GM21360 (cell line): ENCODE results near the gene CYSLTR2.
"Not testable (repeated sequence)": the region's sequence is repeated elsewhere in the genome, so short reads cannot be mapped to it uniquely, and the experiment has no call there.

Source experiments
- ATAC-seq: cut with Tn5 transposase; IDR thresholded peaks from one replicate; pipeline ENCODE4 v1.9.1; 2021; ENCODE audit warnings: mild to moderate bottlenecking, moderate library complexity; ENCODE audit not compliant: unreplicated experiment

Gene CYSLTR2

DNA sequence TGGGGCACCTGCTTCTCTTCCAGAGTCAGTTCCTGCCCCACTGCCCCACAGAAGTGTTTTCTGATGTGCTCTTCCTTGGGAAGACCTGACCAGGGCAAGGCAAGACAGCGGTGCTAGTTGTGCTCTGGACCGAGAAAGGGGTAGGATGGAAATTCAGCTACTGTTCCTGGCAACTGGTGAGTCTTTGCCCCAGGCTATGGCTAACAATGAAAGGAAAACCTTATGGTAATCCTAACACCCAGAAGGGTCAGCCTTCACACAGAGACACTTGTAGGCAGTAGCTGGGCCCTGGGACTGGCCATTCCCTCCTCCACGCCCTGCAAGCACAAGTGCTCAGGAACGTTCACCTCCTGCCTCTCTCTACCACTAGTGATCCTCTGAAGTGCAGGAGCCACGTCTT, 9.6 kb upstream of the CYSLTR2 start:
- no peak for ATAC-seq

DNA sequence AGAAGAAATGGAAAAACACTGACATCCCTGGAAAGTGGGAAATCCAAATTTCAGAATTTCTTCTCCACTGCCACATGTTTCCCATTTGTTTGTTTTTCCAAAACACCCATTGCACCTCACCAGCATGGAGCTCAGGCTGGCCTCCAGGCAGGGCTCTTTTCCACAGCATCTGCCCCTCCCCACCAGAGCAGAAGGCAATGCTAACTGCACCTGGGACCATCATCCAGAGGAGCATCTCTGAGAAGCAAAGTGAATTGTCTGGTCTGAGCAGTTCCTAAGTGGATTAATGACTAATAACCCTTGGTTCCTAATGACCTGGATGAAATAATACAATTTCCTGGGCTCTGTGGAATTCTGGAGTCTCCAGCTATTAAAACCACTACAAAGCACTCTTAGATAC, 8.8 kb upstream of the CYSLTR2 start:
- no peak for ATAC-seq

DNA sequence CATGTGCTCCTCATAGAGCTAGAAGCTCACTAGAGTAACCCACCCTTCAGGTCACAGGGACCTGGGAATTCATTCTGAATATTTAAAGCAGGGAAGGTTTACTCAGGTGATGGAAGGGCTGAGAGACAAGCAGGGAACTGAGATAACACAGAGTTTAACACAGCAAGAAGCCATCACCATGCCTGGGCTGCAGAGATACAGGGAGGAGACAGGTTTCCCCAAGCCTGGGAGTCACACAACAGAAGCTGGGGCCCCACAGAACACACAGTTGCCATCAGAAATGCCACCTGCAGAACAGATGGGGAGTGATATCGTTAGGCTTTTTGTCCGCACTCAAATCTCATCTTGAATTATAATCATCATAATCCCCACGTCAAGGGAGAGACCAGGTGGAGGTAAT, 7.9 kb upstream of the CYSLTR2 start:
- no peak for ATAC-seq

DNA sequence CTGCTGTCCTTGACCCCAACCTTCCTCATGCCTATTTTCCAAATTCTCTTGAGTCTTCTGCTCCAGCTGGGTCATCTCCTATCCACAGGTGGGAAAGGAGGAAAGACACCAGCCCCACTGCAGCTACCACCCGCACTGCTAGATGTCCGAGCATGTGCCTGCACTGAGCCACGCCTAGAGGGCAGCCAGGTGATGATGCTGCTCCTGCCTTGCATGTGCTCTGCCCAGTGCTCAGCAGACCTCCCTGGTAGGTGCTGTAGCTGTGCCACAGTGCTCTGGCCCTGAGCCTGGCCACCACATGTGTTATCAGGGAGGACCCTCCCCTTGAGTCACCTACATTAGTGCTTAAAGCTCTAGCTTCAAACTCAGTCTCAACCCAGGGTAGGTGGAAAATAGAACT, 6.9 kb upstream of the CYSLTR2 start:
- ATAC-seq = no peak

DNA sequence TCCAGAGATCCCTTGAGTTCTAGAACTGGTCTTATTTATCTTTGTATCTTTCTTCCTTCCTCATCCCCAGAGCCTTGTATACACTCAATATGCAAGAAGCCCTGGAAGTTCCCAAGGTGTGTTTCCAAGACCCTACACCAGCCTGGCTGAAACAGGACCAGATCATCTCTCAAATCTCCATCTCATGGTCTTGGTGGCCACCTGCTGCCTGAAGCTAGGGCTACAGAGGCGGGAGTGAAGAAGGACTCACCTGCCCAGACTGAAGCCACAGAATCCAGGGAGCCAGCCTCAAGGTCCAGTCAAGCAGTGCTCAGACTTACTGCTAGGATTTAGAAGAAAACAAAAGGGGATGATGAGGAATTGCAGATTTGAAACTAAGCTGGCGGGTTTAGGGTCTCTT, 6.1 kb upstream of the CYSLTR2 start:
- ATAC-seq = no peak

DNA sequence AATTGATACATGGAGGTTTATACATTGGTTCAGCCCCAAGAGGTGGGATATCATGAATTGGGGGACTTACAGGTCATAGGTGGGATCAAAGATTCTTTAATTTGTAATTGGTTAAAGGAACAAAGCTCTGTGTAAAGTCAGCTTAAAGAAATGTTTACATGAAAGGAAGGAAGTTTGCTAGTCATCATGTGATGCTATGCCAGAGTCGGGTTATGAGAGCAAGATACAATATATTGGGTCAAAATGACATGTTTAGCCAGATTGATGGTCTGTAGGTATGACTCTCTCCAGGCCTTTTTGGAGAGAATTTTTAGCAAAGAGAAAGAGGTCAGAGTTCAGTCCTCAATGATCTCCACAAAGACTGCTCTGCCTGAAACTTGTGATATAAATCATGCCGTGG, 5.3 kb upstream of the CYSLTR2 start:
- no peak for ATAC-seq

DNA sequence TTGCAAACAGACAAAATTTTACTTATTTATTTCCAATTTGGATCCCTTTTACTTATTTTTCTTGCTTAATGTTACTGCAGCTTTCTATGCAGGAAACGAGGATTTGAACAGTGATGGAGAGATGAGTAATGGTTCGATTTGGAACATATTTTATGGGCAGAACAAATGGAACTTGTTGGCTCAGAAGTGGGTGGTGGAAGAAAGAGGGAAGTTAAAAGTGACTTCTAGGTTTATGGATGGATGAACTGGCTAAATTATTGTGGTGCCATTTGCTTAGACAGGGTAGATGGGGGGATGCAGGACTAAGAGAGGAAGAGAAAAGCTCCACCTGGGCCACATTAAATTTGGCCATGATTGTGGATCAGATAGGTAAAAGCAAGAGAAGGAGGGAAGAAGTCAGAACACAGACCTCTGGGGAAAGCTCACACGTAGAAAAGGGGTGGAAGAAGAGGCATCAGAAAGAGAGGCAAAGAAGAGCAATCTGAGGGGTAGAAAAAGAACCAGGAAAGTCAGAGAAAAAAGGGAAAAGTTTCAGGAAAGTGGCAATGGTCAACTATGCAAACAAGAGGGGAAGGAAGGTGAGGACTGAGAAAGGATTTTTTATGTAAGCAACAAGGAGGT, 768 bp upstream of the CYSLTR2 start:
- ATAC-seq = no peak

DNA sequence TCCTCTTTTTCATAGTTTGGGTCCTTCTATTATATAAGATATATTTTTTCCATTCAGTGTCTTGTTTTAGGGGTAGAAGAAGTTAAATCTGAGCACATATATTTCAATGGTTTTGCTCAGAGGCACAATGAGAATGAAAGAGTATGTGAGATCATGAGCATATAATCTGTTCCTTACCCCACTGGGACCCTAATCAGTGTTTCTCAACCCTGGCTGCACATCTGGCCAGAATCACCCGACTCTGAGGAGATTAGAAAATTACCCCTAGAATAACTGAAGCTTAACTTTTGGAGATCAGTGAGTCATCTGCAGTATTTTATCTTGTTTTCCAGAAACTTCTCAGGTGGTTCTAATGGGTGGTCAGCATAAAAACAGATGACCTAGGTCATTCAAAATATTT, 782 bp downstream of the CYSLTR2 start:
- no peak for ATAC-seq

DNA sequence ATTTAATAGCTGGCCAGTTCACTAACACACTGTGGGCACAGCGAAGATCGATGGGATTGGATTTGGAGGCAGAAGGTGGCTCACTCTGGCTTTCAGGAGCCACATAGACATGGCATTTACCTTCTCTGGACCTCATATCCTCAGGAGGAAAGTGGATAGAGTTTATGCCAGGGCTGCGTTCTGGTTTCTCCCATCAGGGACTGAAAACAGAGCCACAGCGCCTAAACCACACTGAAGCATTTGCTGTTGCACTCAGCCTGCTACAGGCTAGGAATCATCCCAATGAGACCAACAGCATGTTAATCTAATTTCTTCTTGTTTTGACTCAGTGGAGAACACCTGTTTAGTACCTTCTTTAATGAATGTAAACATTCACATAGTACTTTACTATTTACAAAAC, 1.6 kb downstream of the CYSLTR2 start:
- no peak for ATAC-seq

DNA sequence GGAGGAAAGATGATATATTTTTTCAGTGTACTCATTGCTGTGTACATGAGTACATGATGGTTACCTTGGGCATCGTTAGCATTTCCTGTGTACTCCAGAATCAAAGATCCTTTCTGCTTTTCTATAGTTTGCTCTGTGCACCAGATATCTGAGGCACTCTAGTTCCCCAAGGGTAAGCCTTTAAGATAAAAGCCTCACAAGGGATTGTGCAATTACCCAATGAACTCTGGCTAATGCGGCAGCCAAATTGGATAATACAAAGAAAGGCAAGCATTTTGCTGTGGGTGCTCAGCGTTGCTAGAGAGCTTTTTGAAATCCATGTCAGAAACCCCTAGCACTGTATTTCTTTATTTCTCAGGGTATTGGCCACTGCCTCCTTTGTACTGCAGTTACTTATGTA, 2.9 kb downstream of the CYSLTR2 start:
- ATAC-seq = no peak

DNA sequence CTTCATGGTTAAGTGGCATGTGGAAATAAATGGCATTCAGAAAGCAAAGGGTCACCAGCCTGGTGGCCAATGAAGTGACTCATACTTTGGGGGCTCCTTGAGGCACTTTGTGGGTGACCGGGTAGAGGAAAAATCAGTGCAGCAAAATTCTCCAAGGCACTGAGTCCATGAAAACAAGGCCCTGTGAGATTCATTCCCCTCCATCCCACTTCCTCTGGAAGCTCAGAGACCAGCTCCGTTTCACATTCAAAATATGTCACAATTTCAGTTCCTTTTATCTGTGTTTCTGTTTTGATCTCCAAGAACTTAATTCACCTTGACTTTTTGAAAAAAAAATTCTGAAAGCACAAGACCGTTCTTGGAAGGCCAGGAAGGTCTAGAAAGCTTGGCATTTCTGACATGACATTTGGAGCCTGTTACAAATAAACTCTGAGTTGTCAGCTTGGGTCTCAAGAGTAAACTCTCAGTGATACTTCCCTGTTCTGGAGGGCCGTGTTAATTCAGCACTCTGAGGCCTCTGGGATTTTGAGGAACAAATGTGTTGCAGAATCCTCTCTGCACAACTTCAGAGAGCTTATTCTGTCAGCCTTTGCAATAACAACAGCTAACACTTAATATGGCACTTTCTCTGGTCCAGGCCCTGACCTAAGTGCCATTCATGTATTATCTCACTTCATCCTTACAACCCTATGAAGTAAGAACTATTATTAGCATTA, 6.8 kb downstream of the CYSLTR2 start:
- ATAC-seq = peak; percentile 69

DNA sequence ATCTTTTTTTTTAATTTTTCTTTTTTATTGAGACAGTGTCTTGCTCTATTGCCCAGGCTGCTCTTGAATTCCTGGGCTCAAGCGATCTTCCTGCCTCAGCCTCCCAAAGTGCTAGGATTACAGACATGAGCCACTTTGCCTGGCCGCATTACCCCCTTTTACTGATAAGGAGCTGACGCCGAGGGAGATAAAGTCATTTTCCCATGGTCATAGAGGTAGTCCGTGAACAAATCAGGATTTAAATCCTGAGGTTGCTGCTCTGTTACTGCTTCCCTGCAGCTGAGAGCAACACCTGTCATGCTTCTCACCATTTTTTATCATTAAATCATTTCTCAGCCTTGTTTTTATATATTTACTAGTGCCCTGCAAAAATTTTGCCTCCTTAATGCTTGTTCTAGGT, 7.4 kb downstream of the CYSLTR2 start:
- ATAC-seq = no peak

DNA sequence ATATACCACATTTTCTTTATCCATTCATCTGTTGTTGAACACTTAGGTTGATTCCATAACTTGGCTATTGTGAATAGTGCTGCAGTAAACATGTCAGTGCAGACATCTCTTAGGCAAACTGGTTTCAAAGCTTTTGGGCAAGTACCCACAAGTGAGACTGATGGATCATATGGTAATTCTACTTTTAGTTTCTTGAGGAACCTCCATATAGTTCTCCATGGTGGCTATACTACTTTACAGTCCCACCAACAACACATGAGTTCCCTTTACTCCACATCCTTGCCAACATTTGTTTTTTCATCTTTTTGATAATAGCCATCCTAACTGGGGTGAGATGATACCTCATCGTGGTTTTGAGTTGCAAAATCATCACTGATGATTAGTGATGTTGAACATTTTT, 8.5 kb downstream of the CYSLTR2 start:
- no peak for ATAC-seq

DNA sequence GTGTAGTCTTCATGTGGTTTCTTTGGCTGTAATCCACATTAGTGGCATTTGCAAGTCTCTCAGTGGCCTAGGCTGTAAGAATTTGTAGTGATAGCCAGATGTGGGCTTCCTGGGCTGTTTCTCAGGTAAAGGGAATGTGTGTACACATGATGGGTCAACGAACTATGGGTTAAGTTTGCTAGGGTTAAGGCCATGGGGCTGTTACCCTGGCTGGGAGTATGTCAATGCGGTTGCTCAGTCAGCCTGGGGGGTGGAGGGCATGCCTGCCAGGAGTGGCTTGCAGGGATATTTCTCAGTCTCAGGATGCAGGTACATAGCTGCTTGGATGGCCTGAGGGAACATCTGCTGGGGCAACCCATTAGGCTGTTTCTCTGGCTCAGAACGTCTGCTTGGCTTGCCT, 13.4 kb downstream of the CYSLTR2 start:
- ATAC-seq = no peak

DNA sequence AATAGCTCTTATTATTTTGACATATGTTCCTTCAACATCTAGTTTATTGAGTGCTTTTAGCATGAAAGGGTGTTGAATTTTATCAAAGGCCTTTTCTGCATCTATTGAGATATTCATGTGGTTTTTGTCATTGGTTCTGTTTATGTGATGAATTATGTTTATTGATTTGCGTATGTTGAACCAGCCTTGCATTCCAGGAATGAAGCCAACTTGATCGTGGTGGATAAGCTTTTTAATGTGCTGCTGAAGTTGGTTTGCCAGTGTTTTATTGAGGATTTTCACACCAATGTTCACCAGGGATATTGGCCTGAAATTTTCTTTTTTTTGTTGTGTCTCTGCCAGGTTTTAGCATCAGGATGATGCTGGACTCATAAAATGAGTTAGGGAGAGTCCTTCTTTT, 17.7 kb downstream of the CYSLTR2 start:
- not testable (repeated sequence) for ATAC-seq

DNA sequence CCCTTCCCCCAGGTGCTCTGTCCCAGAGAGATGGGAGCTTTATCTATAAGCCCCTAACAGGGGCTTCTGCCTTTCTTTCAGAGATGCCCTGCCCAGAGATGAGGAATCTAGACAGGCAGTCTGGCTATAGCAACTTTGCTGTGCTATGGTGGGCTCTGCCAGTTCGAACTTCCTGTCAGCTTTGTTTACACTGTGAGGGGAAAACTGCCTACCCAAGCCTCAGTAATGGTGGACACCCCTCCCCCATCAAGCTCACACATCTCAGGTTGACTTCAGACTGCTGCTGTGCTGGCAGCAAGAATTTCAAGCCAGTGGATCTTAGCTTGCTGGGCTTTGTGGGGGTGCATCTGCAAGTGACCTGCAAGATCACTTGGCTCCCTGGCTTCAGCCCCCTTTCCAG, 21.5 kb downstream of the CYSLTR2 start:
- ATAC-seq = no peak

DNA sequence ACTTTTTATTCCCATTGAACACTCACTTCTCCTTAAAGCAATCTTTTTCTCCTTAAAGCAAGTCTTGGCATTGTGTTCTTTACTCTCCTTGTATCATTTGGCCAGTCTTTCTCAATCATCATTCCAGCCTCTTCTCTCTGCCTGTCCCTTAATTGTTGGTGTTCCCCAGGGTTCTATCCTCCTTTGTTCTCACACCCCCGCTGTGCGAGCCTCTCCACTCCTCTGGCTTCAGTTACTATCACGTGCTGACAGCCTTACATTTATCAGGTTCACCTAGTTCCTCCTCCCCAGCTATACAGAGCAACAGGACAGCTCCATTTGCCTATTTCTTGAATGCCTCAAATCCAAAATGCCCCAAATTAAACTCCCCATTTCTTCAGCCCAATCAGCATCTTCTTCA, 24.6 kb downstream of the CYSLTR2 start:
- ATAC-seq = no peak

DNA sequence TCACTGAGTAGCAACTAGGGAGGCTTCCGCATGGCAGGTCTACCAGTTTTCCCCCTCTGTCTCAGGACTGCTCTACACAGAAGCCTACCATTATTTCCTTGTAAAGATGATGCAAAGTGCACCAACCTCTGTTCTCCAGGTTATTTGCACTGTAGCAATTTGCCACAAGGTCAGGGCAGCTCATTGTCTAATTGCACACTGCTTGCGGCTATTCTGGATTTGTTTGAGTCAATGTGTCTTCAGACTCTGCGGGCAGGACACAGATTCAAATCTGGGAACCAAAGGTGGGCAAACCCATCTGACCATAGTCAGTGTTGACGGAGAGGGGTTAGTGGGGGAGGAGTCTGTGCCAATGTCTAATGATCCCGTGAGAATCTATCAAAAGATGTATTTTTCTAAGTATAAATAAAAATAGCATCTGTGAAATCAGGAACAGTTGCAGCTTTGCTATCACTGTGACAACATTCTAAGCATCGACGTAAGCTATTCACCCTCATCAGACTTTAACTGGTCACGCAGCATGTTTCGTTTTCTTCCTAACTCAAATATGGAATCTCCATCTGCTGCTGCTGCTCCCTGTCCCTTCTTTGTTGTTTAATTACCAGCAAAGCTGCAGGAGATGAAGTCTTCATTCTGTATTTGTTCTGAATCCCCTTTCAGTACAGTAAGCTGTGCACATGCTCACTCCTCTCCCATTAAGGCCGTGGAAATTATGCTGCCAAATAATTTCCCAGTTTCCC, 26.4 kb downstream of the CYSLTR2 start:
- ATAC-seq = no peak

DNA sequence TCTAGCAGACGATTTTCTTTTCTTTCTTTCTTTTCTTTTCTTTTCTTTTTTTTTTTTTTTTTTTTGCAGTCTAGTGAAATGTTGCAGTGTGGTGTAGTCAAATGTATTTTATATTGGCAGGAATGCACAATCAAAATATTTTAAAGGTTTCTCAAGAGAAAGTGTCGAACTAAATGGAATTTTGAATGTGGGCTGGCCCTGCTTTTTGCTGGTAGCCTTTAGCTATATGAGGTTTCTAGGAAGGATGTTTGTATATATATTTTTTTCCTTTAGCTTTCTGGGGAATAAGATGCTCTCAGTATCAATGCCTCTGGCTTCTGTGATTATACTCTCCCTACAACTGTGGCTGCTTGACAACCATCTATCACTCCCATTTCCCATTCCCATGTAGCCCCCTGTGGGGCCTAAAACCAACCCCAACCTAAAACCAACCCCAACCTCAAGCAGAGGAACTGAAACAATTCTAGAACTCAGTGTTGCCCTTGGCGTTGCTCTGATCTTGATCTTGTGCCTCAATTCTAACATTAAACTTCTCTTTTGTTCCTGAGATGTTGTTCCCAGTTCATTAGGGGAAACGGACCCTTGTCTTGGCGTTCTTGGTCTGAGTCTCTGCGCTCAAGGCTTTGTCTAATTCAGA, 27.1 kb downstream of the CYSLTR2 start:
- ATAC-seq = no peak

DNA sequence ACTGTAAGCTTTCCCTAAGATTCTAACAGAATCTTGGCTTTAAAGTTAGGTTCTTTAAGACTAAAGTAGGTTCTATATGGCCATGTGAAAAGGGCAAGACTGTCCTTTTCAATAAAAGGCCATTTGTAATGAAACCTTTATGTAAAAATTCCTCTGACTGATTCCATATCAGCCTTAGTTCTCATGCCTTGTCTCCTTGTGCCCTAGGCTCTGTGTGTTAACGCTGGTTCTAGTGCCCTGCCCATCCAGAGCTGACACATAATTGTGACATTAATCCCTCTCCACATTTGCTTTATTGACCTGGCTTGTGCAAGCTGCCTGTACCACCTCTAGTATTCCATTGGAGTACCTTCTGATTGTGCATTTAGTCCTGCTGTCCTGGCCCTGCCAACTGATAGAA, 28.2 kb downstream of the CYSLTR2 start:
- ATAC-seq = no peak

DNA sequence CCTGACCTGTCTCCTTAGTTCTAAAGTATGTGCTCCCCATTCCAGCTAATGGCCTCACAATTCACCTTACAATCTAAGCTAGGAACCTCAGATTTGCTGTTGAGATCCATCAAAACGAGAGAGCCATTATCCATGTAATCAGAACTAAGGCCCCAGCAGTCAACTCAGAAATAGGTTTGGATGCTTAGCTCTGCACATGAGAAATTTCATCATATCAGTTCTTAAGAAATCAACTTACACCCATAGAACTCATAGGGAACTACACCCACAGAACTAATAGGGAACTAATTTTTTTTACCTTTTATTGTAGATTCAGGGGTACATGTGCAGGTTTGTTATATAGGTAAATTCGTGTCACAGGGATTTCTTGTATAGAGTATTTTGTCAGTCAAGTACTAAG, 28.7 kb downstream of the CYSLTR2 start:
- no peak for ATAC-seq
